GM11168 (cell line): Measurements from ENCODE around the gene C19orf38.

Experiments
- in situ Hi-C: fragments of 300-500 bp; cut with MboI; formaldehyde crosslinking; loops from one replicate; pipeline ENCODE4 v1.12.0; 2022; ENCODE audit warnings: low sequenced_read_pairs; ENCODE audit not compliant: unreplicated experiment

Gene C19orf38

DNA sequence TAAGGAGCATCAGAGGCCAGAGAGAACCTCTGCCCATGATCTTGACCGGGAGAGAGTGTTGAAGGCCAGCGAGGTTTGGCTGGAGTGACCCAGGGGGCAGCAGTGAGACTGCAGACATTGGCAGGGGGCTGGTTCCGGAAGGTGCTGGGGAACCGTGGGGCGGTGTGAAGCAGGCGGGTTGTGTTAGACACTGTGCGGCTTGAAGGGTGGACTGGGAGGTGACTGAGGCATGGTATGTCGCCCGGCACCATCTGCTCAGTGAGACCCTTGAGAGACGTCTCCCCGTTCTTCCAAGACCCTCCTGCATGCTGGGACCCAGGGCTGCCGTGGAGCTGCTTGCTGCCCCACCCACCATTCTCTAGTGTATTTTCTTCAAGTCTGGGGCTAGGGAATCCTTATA, 47.7 kb downstream of the C19orf38 start:
- in situ Hi-C loops, result no loop called here

- in situ Hi-C loops, result no loop called here
These were observed 48.8 kb downstream of the C19orf38 start for GRCh38 chr19:10896851-10897526.

DNA sequence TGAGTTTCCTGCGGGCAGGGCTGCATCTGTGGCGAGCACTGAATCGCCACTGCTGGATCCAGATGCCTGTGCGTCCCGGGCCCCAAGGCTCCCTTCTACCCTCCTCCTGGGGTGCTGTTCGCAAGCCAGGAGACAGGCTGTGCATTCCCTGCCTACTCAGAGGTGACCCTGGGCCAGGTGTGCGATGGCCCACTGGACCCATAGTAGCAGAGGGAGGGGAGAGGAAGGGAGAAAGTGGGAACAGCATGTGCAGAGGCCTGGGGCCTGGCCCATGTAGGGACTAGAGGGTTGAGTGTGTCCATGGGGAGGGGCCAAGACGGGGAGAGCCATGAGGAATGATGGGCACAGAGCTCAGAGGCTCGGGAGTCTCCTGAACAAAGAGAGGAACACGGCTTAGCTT, 50.4 kb downstream of the C19orf38 start:
- in situ Hi-C loops, result no loop called here

GRCh38 chr19:10899151-10899653, 51.0 kb downstream of the C19orf38 start:
- in situ Hi-C loops, result no loop called here

DNA sequence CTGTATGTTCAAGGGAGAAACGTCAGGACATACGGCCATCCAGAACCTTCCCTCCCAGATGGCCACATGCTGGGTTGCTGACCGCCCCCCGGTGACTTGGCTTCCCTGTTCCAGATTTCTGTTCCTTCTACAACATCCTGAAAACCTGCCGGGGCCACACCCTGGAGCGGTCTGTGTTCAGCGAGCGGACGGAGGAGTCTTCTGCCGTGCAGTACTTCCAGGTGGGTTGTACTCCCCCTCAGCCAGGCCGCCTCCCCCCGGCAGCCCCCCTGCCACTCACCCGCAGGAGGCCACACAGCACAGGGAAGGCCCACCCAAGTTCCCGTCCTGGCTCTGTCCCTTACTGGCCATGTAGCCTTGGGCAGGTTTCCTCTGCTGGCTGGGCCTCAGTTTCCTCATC, 59.7 kb downstream of the C19orf38 start:
- in situ Hi-C loops, result no loop called here

DNA sequence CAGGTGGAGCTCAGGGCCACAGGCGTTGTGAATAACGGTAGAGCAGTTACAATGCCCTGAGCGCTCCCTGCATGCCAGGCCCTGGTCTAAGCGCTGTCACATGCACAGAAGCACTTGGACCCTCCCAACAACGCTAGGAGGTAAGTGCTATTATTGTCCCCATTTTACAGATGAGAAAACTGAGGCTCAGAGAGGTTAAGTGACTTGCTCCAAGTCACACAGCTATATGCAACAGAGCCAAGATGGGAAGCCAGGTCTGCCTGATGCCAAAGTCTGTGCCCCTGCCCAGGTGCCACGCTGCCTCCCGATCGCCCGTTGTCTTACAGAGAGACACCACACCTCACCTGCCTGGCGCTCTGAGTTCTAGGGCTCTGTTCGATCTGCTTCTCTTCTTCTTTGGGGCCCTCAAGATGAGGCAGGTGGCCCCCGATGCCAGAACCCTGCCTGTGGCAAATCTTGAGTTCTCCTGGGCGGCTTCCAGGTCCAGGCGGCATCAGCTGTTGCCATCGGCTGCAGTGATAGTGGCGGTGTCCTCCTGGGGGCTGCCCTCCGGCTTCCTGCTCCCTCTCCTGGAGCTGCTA, 60.3 kb downstream of the C19orf38 start:
- in situ Hi-C loops, result no loop called here

GRCh38 chr19:10911579-10912363, 63.6 kb downstream of the C19orf38 start:
- in situ Hi-C loops, result no loop called here

DNA sequence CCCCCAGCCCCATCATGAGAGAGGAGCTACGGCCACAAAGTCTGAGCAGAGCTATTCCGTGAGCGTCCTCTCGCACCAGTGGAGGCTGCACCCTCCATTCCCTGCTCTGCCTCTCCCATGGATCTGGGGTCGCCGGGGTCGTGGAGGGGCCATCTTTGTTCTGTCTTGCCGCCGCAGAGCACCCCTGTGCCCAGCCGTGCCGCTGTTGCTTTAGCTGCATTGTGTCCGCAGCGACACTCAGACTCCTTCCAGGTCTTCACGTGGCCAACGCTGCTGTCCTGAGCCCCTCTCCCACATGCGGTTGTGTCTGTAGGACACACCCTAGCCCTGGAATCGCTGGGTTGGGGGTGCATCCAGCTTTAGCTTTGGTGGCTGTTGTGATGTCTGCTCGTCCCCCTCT, 64.4 kb downstream of the C19orf38 start:
- in situ Hi-C loops, result no loop called here

GRCh38 chr19:10913716-10914340, 65.6 kb downstream of the C19orf38 start:
- in situ Hi-C loops, result no loop called here

GRCh38 chr19:10915130-10916091, 67.2 kb downstream of the C19orf38 start:
- in situ Hi-C loops, result no loop called here

GRCh38 chr19:10916602-10917001, 68.4 kb downstream of the C19orf38 start:
- in situ Hi-C loops, result no loop called here

- in situ Hi-C loops, result no loop called here
These were observed 70.1 kb downstream of the C19orf38 start for GRCh38 chr19:10918359-10918758.
